ENCODE data around the gene LRRC18. TPM values are rescaled to one million over a fixed set of nuclear protein-coding genes. Genes with fewer than 3 reads are reported as not detected.

LRRC18 gene
- total RNA-seq, 1 experiment from 2014 or later, result not detected

- Histone ChIP-seq H4K8ac (replicated peaks; ENCODE audit: insufficient read length, low read depth, low read length) (no peak overlapping the region), H3K4me2 (ENCODE audit: insufficient read depth, insufficient read length, low read length) (no peak overlapping the region), H2AFZ (ENCODE audit: low read length) (no peak overlapping the region), H3K23ac (ENCODE audit: insufficient read length, low read depth, low read length) (no peak overlapping the region), H3K4me1 (ENCODE audit: insufficient read depth, low read length) (no peaks in the 10 kb centered on the region), H4K91ac (ENCODE audit: insufficient read length, low read depth, low read length) (no peak overlapping the region), H2BK12ac (ENCODE audit: insufficient read length, low read depth, low read length) (no peak overlapping the region), H3T11ph (ENCODE audit: low read length) (no peak overlapping the region), H2AK5ac (ENCODE audit: insufficient read length, low read length) (no peak overlapping the region), H4K5ac (ENCODE audit: insufficient read length, low read depth, low read length) (no peak overlapping the region), H2BK20ac (ENCODE audit: low read depth, low read length, poor library complexity, severe bottlenecking) (no peak overlapping the region), H3K4ac (ENCODE audit: low read depth, low read length) (no peak overlapping the region), H2BK15ac (ENCODE audit: low read depth, low read length) (no peak overlapping the region), H3K27ac (ENCODE audit: insufficient read length, low read depth, low read length) (no peak overlapping the region), H3K27me3 (ENCODE audit: insufficient read depth, low read length) (no peaks in the 10 kb centered on the region), H4K20me1 (ENCODE audit: control insufficient read depth, insufficient read depth, insufficient read length) (no peaks in the 10 kb centered on the region), H3K56ac (ENCODE audit: insufficient read length, low read depth, low read length) (no peak overlapping the region), H3K18ac (ENCODE audit: insufficient read length, low read depth, low read length) (no peak overlapping the region), H2BK5ac (ENCODE audit: insufficient read length, low read length) (no peak overlapping the region), H3K23me2 (ENCODE audit: insufficient read length, low read depth, low read length, poor library complexity, severe bottlenecking) (no peaks in the 10 kb centered on the region), H3K79me1 (ENCODE audit: insufficient read depth, low read depth, low read length, poor library complexity, severe bottlenecking) (no peaks in the 10 kb centered on the region), H3K14ac (ENCODE audit: insufficient read depth, low read length) (no peak overlapping the region), H3K79me2 (ENCODE audit: insufficient read depth, low read length) (no peaks in the 10 kb centered on the region), H3K9ac (ENCODE audit: extremely low read depth, insufficient read length, low read length) (no peak overlapping the region), H3K9me3 (ENCODE audit: control insufficient read depth, low read depth, low read length) (no peaks in the 10 kb centered on the region), H2BK120ac (ENCODE audit: low read depth, low read length, poor library complexity, severe bottlenecking) (no peak overlapping the region)
- TF ChIP-seq, protein P1, sequence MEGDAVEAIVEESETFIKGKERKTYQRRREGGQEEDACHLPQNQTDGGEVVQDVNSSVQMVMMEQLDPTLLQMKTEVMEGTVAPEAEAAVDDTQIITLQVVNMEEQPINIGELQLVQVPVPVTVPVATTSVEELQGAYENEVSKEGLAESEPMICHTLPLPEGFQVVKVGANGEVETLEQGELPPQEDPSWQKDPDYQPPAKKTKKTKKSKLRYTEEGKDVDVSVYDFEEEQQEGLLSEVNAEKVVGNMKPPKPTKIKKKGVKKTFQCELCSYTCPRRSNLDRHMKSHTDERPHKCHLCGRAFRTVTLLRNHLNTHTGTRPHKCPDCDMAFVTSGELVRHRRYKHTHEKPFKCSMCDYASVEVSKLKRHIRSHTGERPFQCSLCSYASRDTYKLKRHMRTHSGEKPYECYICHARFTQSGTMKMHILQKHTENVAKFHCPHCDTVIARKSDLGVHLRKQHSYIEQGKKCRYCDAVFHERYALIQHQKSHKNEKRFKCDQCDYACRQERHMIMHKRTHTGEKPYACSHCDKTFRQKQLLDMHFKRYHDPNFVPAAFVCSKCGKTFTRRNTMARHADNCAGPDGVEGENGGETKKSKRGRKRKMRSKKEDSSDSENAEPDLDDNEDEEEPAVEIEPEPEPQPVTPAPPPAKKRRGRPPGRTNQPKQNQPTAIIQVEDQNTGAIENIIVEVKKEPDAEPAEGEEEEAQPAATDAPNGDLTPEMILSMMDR (conservative IDR thresholded peaks at IDR 0.05), result no peak
- Mint-ChIP-seq H3K4me3 (no peak overlapping the region), H3K36me3 (ENCODE audit: insufficient read depth in 1 of 3, low read depth in 3 of 3) (no peaks in the 10 kb centered on the region; a peak in 1 of 7 replicates), H3K4me1 (no peaks in the 10 kb centered on the region), H3K27ac (no peak overlapping the region), H3K9me3 (no peaks in the 10 kb centered on the region; a peak in 3 of 5 replicates), H3K27me3 (ENCODE audit: low read depth) (peaks cover under 1% of the 10 kb centered on the region)
- no peak for DNase-seq
- no CpG with 5 or more reads among the region's 3 CpGs for WGBS (ENCODE audit: extremely low coverage, insufficient read length, low lambda C conversion rate)
These were observed 15.9 kb downstream of the LRRC18 start for GRCh38 chr10:48923748-48924147.

Measured in H9 (cell line).